Measurements from ENCODE around the gene SELENOM.
"Not testable (repeated sequence)": the region's sequence is repeated elsewhere in the genome, so short reads cannot be mapped to it uniquely, and the experiment has no call there.

The SELENOM gene

DNA sequence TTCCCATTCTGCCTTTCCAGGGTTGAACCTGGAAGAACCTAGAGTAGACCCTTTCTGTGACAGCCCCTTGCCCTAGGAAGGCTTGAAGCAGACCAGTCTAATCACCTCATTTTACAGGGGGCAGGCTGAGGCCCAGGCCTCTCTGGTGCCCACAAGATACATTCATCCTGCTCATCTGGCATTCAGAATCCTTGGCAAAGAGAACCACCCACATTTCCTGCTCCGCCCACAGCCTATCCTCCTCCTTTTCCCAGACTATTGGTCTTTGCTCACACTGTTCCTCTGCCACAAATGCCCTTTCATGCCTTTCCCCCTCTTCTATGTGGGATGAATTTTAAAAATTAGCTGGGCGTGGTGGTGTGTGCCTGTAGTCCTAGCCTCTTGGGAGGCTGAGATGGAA lies 29.0 kb downstream of the SELENOM start:
- DNase-seq (ENCODE audit: low read depth in 2 of 2): not testable (repeated sequence)

DNA sequence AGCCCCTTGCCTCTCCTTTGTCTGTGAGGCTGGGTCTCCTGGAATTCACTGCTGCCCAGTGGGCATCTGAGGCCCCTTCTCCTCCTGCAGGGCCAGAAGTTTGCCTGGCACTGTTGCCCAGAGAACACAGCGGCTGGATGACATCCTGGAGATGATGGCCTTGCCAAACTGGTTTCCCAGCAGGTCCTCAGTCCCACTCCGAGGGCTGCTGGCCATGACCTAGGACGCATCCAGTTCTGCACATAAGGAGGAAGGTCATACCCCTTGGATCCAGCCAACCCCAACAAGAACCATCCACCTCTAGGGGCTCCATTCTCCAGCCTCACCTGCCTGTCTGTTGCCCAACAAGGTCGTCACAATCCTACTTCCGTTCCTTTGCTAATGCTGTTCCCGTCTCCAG lies 29.7 kb downstream of the SELENOM start:
- DNase-seq (ENCODE audit: low read depth in 2 of 2): no peak

GRCh38 chr22:31075961-31076360 lies 31.4 kb downstream of the SELENOM start:
- no peak for DNase-seq (ENCODE audit: low read depth in 2 of 2)

DNA sequence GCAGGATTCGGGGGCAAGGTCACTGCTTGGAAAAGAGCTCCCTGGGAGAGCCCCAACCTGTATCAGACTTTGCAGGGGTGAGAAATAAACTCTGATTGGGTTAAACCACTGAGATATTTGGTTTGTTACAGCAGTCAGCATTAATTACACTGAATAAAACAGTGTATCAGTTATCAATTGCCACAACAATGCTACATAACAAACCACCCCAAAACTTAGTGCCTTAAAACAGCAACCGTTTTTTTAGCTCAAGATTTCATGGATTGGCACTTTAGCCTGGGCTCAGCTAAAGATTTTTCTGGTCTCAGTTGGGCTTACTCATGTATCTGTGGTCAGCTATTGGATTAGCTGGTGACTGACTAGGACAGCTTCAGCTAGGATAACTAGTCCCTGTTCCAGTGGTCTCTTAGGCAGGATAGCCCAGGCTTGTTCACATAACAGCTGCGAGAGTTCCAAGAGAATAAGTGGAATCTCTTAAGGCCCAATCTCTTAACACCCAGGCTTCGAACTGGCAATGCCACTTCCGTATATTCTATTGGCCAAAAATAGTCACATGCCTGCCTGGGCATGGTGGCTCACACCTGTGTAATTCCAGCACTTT lies 33.7 kb downstream of the SELENOM start:
- not testable (repeated sequence) for DNase-seq (ENCODE audit: low read depth in 2 of 2)

- DNase-seq (ENCODE audit: low read depth in 2 of 2): not testable (repeated sequence)
These were observed 34.2 kb downstream of the SELENOM start for GRCh38 chr22:31073125-31073524.

- DNase-seq (ENCODE audit: low read depth in 2 of 2): not testable (repeated sequence)
These were observed 37.6 kb downstream of the SELENOM start for GRCh38 chr22:31069691-31070314.

DNA sequence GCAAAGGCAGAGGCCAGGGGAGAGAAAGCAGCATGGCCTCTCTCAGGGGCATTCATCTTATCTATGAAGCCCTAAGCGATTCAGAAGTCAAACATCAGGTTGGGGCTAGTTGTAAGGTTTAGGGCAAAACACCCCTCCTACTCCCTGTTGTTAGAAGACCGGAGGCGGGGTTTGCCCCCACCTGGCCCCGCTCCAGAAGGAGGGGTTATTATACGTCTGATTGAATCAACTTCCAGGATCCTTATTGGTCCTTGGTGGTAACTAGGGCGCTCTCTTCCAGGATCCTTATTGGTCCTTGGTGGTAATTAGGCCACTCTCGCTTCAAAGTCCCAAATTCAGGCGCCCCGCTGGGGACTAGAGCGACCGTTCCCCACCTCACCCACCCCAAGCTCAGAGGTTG lies 38.4 kb downstream of the SELENOM start:
- DNase-seq (ENCODE audit: low read depth in 2 of 2): no peak

DNA sequence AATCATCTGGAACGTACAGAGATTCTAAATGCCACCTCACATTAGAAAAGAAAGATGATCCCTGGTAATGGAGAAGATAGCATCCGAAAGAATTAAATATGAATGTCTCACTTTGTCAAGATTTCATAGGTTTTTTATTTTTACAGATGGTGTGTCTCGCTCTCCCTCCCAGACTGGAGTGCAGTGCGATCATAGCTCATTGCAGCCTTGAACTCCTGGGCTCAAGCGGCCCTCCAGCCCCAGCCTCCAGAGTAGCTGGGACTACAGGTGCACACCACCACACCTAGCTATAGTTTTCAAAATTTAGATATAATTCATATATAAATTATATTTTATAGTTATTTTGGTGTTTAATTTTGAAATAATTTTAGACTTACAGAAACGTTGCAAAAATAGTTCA lies 43.0 kb downstream of the SELENOM start:
- no peak for DNase-seq (ENCODE audit: low read depth in 2 of 2)

DNA sequence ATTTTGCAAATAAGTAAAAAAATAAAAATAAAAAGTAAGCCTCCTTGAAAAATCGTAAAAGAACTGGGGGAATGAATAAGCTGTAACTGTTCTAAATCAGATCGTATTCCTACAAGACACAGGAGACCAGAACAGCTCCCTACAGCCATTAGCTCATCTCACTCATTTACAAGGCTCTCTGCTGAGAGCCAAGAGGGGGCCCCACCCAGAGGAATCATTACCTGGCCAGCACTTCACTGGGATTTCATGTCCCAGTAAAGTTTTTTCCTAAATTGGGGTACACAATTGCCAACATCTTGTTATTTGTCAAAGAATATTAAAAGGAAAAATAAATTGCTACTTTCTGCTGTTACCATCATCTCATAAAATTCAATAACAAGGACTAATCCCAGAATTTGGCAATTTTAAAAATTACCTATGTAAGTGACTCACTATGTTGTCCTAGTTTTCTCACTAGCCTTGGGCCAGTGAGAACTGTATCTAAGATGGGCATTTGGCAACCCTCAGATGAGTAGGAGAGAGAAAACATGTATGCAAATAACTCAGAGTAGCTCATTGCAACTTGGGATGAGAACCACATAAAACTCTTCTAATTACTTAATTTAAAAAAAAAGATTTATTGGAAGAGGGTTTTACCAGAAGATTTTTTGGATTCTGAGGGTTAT lies 44.7 kb downstream of the SELENOM start:
- DNase-seq (ENCODE audit: low read depth in 2 of 2): no peak

GRCh38 chr22:31059663-31060062 lies 47.7 kb downstream of the SELENOM start:
- not testable (repeated sequence) for DNase-seq (ENCODE audit: low read depth in 2 of 2)

DNA sequence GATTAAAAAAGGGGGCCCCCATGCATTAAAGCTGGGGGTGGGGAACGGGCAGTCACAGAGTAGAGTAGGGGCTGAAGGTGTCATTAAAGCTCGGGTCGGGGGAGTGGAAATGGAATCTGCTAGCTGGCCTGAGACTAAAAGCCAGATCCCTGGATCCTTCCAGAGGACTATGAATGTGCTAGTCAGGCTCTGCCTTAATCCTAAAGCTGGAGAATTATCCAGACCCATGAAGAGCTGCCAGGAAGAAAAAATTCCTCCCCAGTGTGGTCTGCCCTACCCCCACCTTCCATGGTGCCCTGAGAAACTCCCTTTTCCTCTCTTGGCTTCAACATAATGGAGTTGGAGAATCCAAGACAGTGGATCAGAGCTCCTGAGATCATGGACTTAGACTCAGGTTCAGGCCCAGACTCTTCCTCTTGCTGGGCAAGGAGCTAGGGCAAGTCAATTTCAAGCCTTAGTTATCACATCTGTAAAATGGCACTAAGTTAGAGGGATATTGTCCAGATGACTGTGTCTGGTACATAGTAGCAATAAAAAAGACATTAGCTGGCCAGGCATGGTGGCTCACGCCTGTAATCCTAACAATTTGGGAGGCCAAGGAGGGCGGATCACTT lies 50.3 kb downstream of the SELENOM start:
- no peak for DNase-seq (ENCODE audit: low read depth in 2 of 2)

DNA sequence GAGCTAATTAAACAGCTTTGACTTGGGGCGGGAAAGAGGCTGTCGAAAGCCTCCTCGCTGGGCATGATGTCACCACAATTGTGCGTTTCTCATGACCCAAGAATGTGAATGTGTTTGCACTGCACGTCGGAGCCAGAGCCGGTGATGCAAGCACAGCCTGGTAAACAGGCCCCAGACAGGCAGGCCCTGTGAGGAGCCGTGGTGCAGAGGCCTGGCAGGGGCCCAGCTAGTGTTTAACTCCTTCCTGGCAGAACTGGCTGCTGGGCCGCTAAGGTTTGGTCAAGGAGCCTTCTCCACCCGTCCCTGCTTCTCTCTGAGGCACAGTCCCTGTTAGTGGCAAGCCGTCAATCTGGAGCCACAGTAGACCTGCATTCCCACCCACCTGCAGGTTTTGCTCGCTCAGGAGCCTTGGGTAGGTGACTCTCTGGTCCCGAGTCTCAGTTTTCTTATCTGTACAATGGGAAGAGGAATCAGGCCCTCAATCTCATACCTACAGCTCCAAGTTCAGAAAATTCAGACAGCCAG lies 51.7 kb downstream of the SELENOM start:
- DNase-seq (ENCODE audit: low read depth in 2 of 2): no peak

DNA sequence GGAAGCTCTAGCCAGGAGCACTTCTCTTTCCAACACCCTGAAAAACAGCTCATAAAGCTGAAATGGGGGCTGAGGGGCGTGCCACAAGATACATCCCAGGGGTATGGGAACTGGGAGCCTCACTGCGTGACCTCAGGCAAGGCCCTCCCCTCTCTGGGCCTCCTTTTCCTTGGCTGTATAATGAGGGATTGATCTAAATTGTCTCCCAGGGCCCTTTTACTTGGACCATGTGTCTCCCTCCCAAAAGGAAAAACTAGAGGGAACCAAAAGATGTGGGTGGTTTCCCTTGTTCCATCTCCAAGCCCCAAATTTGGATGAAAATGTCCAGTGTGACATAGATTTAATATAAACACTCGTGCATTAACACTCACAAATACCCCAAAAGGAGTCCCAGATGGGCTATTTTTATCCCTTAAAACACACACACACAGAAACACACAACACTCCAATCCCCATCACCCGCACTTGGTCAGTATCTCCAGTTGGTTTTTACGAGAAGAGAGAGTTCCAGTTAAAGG lies 52.2 kb downstream of the SELENOM start:
- DNase-seq (ENCODE audit: low read depth in 2 of 2): no peak

Measured in stimulated activated CD4-positive, alpha-beta T cell treated with anti-CD3 and anti-CD28 coated beads, Interleukin-1b, Interleukin-23, amount 100 ng/mL, for 4 hours (primary cell).